Measurements from ENCODE around the gene SERINC5.

Gene SERINC5

GRCh38 chr5:80069918-80070318 is 185.9 kb downstream of the SERINC5 start:
- H2BK120ac ChIP-seq (ENCODE audit: low read depth, low read length), result no peak overlapping the region
- no peak overlapping the region for H3K9ac ChIP-seq (ENCODE audit: low read length)
- no peak overlapping the region for H3K23ac ChIP-seq (ENCODE audit: low read length)
- no peak overlapping the region for H3K4me3 ChIP-seq (ENCODE audit: low read length)
- H2AK5ac ChIP-seq (ENCODE audit: low read length), result no peak overlapping the region
- no peak overlapping the region for H4K5ac ChIP-seq (ENCODE audit: low read length)
- H3K79me2 ChIP-seq (ENCODE audit: control insufficient read depth, insufficient read depth, low read length), result no peaks in the 10 kb centered on the region
- no peaks in the 10 kb centered on the region for H3K4me1 ChIP-seq (ENCODE audit: control insufficient read depth, low read depth, low read length)
- H3K4me2 ChIP-seq (ENCODE audit: low read length), result no peak overlapping the region
- no peak overlapping the region for H4K8ac ChIP-seq (ENCODE audit: low read depth, low read length)
- H3K56ac ChIP-seq (ENCODE audit: low read length), result no peak overlapping the region
- DNase-seq, result no peak
- no peak overlapping the region for H3K27ac ChIP-seq (ENCODE audit: low read depth, low read length)
- no peaks in the 10 kb centered on the region for H3K27me3 ChIP-seq (ENCODE audit: insufficient read depth, low read length, poor library complexity)
- no peaks in the 10 kb centered on the region for H3K36me3 ChIP-seq (ENCODE audit: control insufficient read depth, insufficient read depth, low read length)
- no peaks in the 10 kb centered on the region for H3K79me1 ChIP-seq (ENCODE audit: low read length)
- no peak overlapping the region for H2BK15ac ChIP-seq (replicated peaks; ENCODE audit: low read depth)
- H2BK5ac ChIP-seq (ENCODE audit: low read length), result no peak overlapping the region
- H3K18ac ChIP-seq (ENCODE audit: low read length), result no peak overlapping the region
- no CpG with 5 or more reads among the region's 3 CpGs for whole genome bisulfite sequencing (ENCODE audit: extremely low coverage, insufficient coverage, low lambda C conversion rate)
- H3K4ac ChIP-seq (ENCODE audit: low read depth, low read length), result no peak overlapping the region

- H3K4me3 ChIP-seq (ENCODE audit: low read length), result no peak overlapping the region
These were observed 186.5 kb downstream of the SERINC5 start for GRCh38 chr5:80069251-80069800.

GRCh38 chr5:80068775-80069174 is 187.1 kb downstream of the SERINC5 start:
- Histone ChIP-seq H3K79me1 (ENCODE audit: low read length) (no peaks in the 10 kb centered on the region), H2AK5ac (ENCODE audit: low read length) (no peak overlapping the region), H3K18ac (ENCODE audit: low read length) (no peak overlapping the region), H3K36me3 (ENCODE audit: control insufficient read depth, insufficient read depth, low read length) (no peaks in the 10 kb centered on the region), H4K8ac (ENCODE audit: low read depth, low read length) (no peak overlapping the region), H3K4me2 (ENCODE audit: low read length) (no peak overlapping the region), H3K4ac (ENCODE audit: low read depth, low read length) (no peak overlapping the region), H3K27me3 (ENCODE audit: insufficient read depth, low read length, poor library complexity) (no peaks in the 10 kb centered on the region), H3K27ac (ENCODE audit: low read depth, low read length) (no peak overlapping the region), H3K9ac (ENCODE audit: low read length) (no peak overlapping the region), H3K4me3 (ENCODE audit: low read length) (no peak overlapping the region), H2BK120ac (ENCODE audit: low read depth, low read length) (no peak overlapping the region), H3K79me2 (ENCODE audit: control insufficient read depth, insufficient read depth, low read length) (no peaks in the 10 kb centered on the region), H3K4me1 (ENCODE audit: control insufficient read depth, low read depth, low read length) (no peaks in the 10 kb centered on the region), H2BK15ac (replicated peaks; ENCODE audit: low read depth) (no peak overlapping the region), H4K5ac (ENCODE audit: low read length) (no peak overlapping the region), H2BK5ac (ENCODE audit: low read length) (no peak overlapping the region), H3K23ac (ENCODE audit: low read length) (no peak overlapping the region), H3K56ac (ENCODE audit: low read length) (no peak overlapping the region)
- WGBS (ENCODE audit: extremely low coverage, insufficient coverage, low lambda C conversion rate), result no CpG with 5 or more reads among the region's 4 CpGs
- DNase-seq, result no peak

More at GRCh38 chr5:80069251-80069800, 186.5 kb downstream of the SERINC5 start:
- DNase-seq, result no peak
- no peak overlapping the region for H2BK120ac ChIP-seq (ENCODE audit: low read depth, low read length)
- no peak overlapping the region for H2BK5ac ChIP-seq (ENCODE audit: low read length)
- no peaks in the 10 kb centered on the region for H3K4me1 ChIP-seq (ENCODE audit: control insufficient read depth, low read depth, low read length)
- no peak overlapping the region for H4K5ac ChIP-seq (ENCODE audit: low read length)
- H3K56ac ChIP-seq (ENCODE audit: low read length), result no peak overlapping the region
- no peak overlapping the region for H2AK5ac ChIP-seq (ENCODE audit: low read length)
- no peak overlapping the region for H3K9ac ChIP-seq (ENCODE audit: low read length)
- H3K79me2 ChIP-seq (ENCODE audit: control insufficient read depth, insufficient read depth, low read length), result no peaks in the 10 kb centered on the region
- H3K23ac ChIP-seq (ENCODE audit: low read length), result no peak overlapping the region
- no CpG with 5 or more reads among the region's 4 CpGs for WGBS (ENCODE audit: extremely low coverage, insufficient coverage, low lambda C conversion rate)
- H3K27me3 ChIP-seq (ENCODE audit: insufficient read depth, low read length, poor library complexity), result no peaks in the 10 kb centered on the region
- no peak overlapping the region for H3K4ac ChIP-seq (ENCODE audit: low read depth, low read length)
- no peak overlapping the region for H2BK15ac ChIP-seq (replicated peaks; ENCODE audit: low read depth)
- no peaks in the 10 kb centered on the region for H3K36me3 ChIP-seq (ENCODE audit: control insufficient read depth, insufficient read depth, low read length)
- no peaks in the 10 kb centered on the region for H3K79me1 ChIP-seq (ENCODE audit: low read length)
- H3K4me2 ChIP-seq (ENCODE audit: low read length), result no peak overlapping the region
- H3K27ac ChIP-seq (ENCODE audit: low read depth, low read length), result no peak overlapping the region
- no peak overlapping the region for H4K8ac ChIP-seq (ENCODE audit: low read depth, low read length)
- no peak overlapping the region for H3K18ac ChIP-seq (ENCODE audit: low read length)

- DNase-seq, result no peak
- Histone ChIP-seq H3K79me2 (ENCODE audit: control insufficient read depth, insufficient read depth, low read length) (no peaks in the 10 kb centered on the region), H3K79me1 (ENCODE audit: low read length) (no peaks in the 10 kb centered on the region), H3K27ac (ENCODE audit: low read depth, low read length) (no peak overlapping the region), H3K56ac (ENCODE audit: low read length) (no peak overlapping the region), H2AK5ac (ENCODE audit: low read length) (no peak overlapping the region), H4K5ac (ENCODE audit: low read length) (no peak overlapping the region), H3K23ac (ENCODE audit: low read length) (no peak overlapping the region), H3K9ac (ENCODE audit: low read length) (no peak overlapping the region), H3K4me2 (ENCODE audit: low read length) (no peak overlapping the region), H3K27me3 (ENCODE audit: insufficient read depth, low read length, poor library complexity) (no peaks in the 10 kb centered on the region), H3K4me1 (ENCODE audit: control insufficient read depth, low read depth, low read length) (no peaks in the 10 kb centered on the region), H3K4me3 (ENCODE audit: low read length) (no peak overlapping the region), H2BK5ac (ENCODE audit: low read length) (no peak overlapping the region), H3K4ac (ENCODE audit: low read depth, low read length) (no peak overlapping the region), H4K8ac (ENCODE audit: low read depth, low read length) (no peak overlapping the region), H2BK120ac (ENCODE audit: low read depth, low read length) (no peak overlapping the region), H3K36me3 (ENCODE audit: control insufficient read depth, insufficient read depth, low read length) (no peaks in the 10 kb centered on the region), H2BK15ac (replicated peaks; ENCODE audit: low read depth) (no peak overlapping the region), H3K18ac (ENCODE audit: low read length) (no peak overlapping the region)
- no CpG with 5 or more reads among the region's 5 CpGs for WGBS (ENCODE audit: extremely low coverage, insufficient coverage, low lambda C conversion rate)
These were observed 187.6 kb downstream of the SERINC5 start for GRCh38 chr5:80068246-80068636.

GRCh38 chr5:80067531-80068245 is 188.2 kb downstream of the SERINC5 start:
- Histone ChIP-seq H3K56ac (ENCODE audit: low read length) (no peak overlapping the region), H3K36me3 (ENCODE audit: control insufficient read depth, insufficient read depth, low read length) (no peaks in the 10 kb centered on the region), H4K8ac (ENCODE audit: low read depth, low read length) (no peak overlapping the region), H2AK5ac (ENCODE audit: low read length) (no peak overlapping the region), H3K18ac (ENCODE audit: low read length) (no peak overlapping the region), H4K5ac (ENCODE audit: low read length) (no peak overlapping the region), H2BK120ac (ENCODE audit: low read depth, low read length) (no peak overlapping the region), H3K27me3 (ENCODE audit: insufficient read depth, low read length, poor library complexity) (no peaks in the 10 kb centered on the region), H3K79me2 (ENCODE audit: control insufficient read depth, insufficient read depth, low read length) (no peaks in the 10 kb centered on the region), H3K4me3 (ENCODE audit: low read length) (no peak overlapping the region), H3K79me1 (ENCODE audit: low read length) (no peaks in the 10 kb centered on the region), H3K23ac (ENCODE audit: low read length) (no peak overlapping the region), H3K27ac (ENCODE audit: low read depth, low read length) (no peak overlapping the region), H3K9ac (ENCODE audit: low read length) (no peak overlapping the region), H3K4ac (ENCODE audit: low read depth, low read length) (no peak overlapping the region), H3K4me2 (ENCODE audit: low read length) (no peak overlapping the region), H2BK5ac (ENCODE audit: low read length) (no peak overlapping the region), H3K4me1 (ENCODE audit: control insufficient read depth, low read depth, low read length) (no peaks in the 10 kb centered on the region), H2BK15ac (replicated peaks; ENCODE audit: low read depth) (no peak overlapping the region)
- WGBS (ENCODE audit: extremely low coverage, insufficient coverage, low lambda C conversion rate), result no CpG with 5 or more reads among the region's 8 CpGs
- no peak for DNase-seq

GRCh38 chr5:80067016-80067415 is 188.8 kb downstream of the SERINC5 start:
- no peak overlapping the region for H2BK5ac ChIP-seq (ENCODE audit: low read length)
- H2BK120ac ChIP-seq (ENCODE audit: low read depth, low read length), result no peak overlapping the region
- H3K27me3 ChIP-seq (ENCODE audit: insufficient read depth, low read length, poor library complexity), result no peaks in the 10 kb centered on the region
- no peaks in the 10 kb centered on the region for H3K79me2 ChIP-seq (ENCODE audit: control insufficient read depth, insufficient read depth, low read length)
- H2AK5ac ChIP-seq (ENCODE audit: low read length), result no peak overlapping the region
- H3K23ac ChIP-seq (ENCODE audit: low read length), result no peak overlapping the region
- H3K4me1 ChIP-seq (ENCODE audit: control insufficient read depth, low read depth, low read length), result no peaks in the 10 kb centered on the region
- no peak for DNase-seq
- H4K8ac ChIP-seq (ENCODE audit: low read depth, low read length), result no peak overlapping the region
- H3K4ac ChIP-seq (ENCODE audit: low read depth, low read length), result no peak overlapping the region
- no peak overlapping the region for H4K5ac ChIP-seq (ENCODE audit: low read length)
- WGBS (ENCODE audit: extremely low coverage, insufficient coverage, low lambda C conversion rate), result no CpG with 5 or more reads among the region's 2 CpGs
- H3K56ac ChIP-seq (ENCODE audit: low read length), result no peak overlapping the region
- no peaks in the 10 kb centered on the region for H3K36me3 ChIP-seq (ENCODE audit: control insufficient read depth, insufficient read depth, low read length)
- no peak overlapping the region for H3K4me2 ChIP-seq (ENCODE audit: low read length)
- H3K27ac ChIP-seq (ENCODE audit: low read depth, low read length), result no peak overlapping the region
- H3K79me1 ChIP-seq (ENCODE audit: low read length), result no peaks in the 10 kb centered on the region
- H3K4me3 ChIP-seq (ENCODE audit: low read length), result no peak overlapping the region
- H3K18ac ChIP-seq (ENCODE audit: low read length), result no peak overlapping the region
- no peak overlapping the region for H3K9ac ChIP-seq (ENCODE audit: low read length)
- H2BK15ac ChIP-seq (replicated peaks; ENCODE audit: low read depth), result no peak overlapping the region
